Muscle layer of duodenum (tissue), 2 donors: ENCODE results near the gene ARID1B.

ENCODE experiments used
- H3K27ac ChIP-seq: one replicate; pipeline ENCODE4 v1.7.0; 2013; ENCODE audit warnings: mild to moderate bottlenecking, low read length
- H3K27me3 ChIP-seq: one replicate; pipeline ENCODE4 v1.7.0; 2013; ENCODE audit warnings: low read depth, mild to moderate bottlenecking, control low read depth, low read length
- H3K36me3 ChIP-seq, 2 donors: one replicate each; pipeline ENCODE4 v1.7.0; 2013; ENCODE audit warnings: low read length in 2 of 2, control low read depth in 1 of 2, mild to moderate bottlenecking in 1 of 2; ENCODE audit not compliant: insufficient read depth in 2 of 2, control insufficient read depth in 1 of 2
- H3K4me1 ChIP-seq, 2 donors: one replicate each; pipeline ENCODE4 v1.7.0; 2013; ENCODE audit warnings: low read length in 2 of 2, mild to moderate bottlenecking in 2 of 2, control low read depth in 1 of 2, moderate library complexity in 1 of 2; ENCODE audit not compliant: insufficient read depth in 2 of 2, control insufficient read depth in 1 of 2
- H3K4me3 ChIP-seq, 2 donors: one replicate each; pipeline ENCODE4 v1.7.0; 2013; ENCODE audit warnings: low read length in 2 of 2, low read depth in 1 of 2, mild to moderate bottlenecking in 1 of 2
- H3K9me3 ChIP-seq, 2 donors: one replicate each; pipeline ENCODE4 v1.7.0; 2013; ENCODE audit warnings: low read length in 2 of 2, control low read depth in 1 of 2, mild to moderate bottlenecking in 1 of 2; ENCODE audit not compliant: control insufficient read depth in 1 of 2
- donor health status: healthy.

The ARID1B gene

GRCh38 chr6:157203312-157203744 is 426.1 kb downstream of the ARID1B start:
- Histone ChIP-seq H3K36me3 (peaks cover 45 to 59% of the 10 kb centered on the region in 2 donors), H3K4me1 (peaks cover 0 to 11% of the 10 kb centered on the region in 2 donors), H3K27me3 (no peaks in the 10 kb centered on the region), H3K9me3 (no peaks in the 10 kb centered on the region), H3K27ac (no peak overlapping the region), H3K4me3 (no peak overlapping the region)

DNA sequence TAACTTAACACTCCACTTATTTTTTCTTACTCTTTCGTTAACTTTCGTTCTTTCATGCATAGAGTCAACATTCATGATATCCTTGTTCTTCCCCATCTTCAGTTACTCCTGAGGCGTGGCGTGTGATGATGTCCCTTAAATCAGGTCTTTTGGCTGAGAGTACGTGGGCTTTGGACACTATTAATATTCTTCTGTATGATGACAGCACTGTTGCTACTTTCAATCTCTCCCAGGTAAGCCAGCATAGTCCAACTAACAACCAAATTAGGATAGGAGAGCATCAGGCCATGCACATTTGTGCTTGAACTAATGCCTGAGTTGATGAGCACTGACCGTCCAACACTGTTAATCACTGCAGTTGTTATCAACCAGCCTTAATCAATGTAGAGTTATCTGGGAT is 426.6 kb downstream of the ARID1B start:
- no peak overlapping the region for H3K27ac ChIP-seq
- H3K27me3 ChIP-seq = no peaks in the 10 kb centered on the region
- no peaks in the 10 kb centered on the region for H3K9me3 ChIP-seq
- peaks cover 0 to 7% of the 10 kb centered on the region in 2 donors for H3K4me1 ChIP-seq
- H3K36me3 ChIP-seq = peaks cover 45 to 59% of the 10 kb centered on the region in 2 donors
- no peak overlapping the region for H3K4me3 ChIP-seq

- Histone ChIP-seq H3K4me3 (no peak overlapping the region), H3K36me3 (peaks cover 36 to 52% of the 10 kb centered on the region in 2 donors), H3K27ac (no peak overlapping the region), H3K27me3 (no peaks in the 10 kb centered on the region), H3K4me1 (peaks cover 0 to 5% of the 10 kb centered on the region in 2 donors), H3K9me3 (no peaks in the 10 kb centered on the region)
Measured at GRCh38 chr6:157205473-157206358, 428.5 kb downstream of the ARID1B start.

GRCh38 chr6:157206359-157206815 is 429.2 kb downstream of the ARID1B start:
- no peaks in the 10 kb centered on the region for H3K27me3 ChIP-seq
- peaks cover 0 to 5% of the 10 kb centered on the region in 2 donors for H3K4me1 ChIP-seq
- H3K4me3 ChIP-seq = no peak overlapping the region
- no peak overlapping the region for H3K27ac ChIP-seq
- no peaks in the 10 kb centered on the region for H3K9me3 ChIP-seq
- H3K36me3 ChIP-seq = peaks cover 30 to 45% of the 10 kb centered on the region in 2 donors

- Histone ChIP-seq H3K9me3 (no peaks in the 10 kb centered on the region), H3K4me3 (no peak overlapping the region), H3K27ac (no peak overlapping the region), H3K4me1 (peaks cover 0 to 5% of the 10 kb centered on the region in 2 donors), H3K36me3 (peaks cover 23 to 39% of the 10 kb centered on the region in 2 donors), H3K27me3 (no peaks in the 10 kb centered on the region)
Measured at GRCh38 chr6:157207521-157208076, 430.4 kb downstream of the ARID1B start.

DNA sequence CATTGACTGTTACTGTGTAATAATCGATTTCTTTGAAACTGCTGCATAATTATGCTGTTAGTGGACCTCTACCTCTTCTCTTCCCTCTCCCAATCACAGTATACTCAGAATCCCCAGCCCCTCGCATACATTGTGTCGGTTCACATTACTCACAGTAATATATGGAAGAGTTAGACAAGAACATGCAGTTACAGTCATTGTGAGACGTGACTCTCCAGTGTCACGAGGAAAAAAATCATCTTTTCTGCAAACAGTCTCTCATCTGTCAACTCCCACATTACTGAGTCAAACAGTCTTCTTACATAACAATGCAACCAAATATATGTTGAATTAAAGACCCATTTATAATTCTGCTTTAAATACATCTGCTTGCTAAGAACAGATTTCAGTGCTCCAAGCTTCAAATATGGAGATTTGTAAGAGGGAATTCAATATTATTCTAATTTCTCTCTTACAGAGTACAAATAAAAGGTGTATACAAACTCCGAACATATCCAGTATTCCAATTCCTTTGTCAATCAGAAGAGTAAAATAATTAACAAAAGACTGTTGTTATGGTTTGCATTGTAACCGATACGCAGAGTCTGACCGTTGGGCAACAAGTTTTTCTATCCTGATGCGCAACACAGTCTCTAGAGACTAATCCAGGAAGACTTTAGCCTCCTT is 432.8 kb downstream of the ARID1B start:
- no peaks in the 10 kb centered on the region for H3K27me3 ChIP-seq
- peaks cover 18 to 24% of the 10 kb centered on the region in 2 donors for H3K36me3 ChIP-seq
- no peaks in the 10 kb centered on the region for H3K4me1 ChIP-seq

DNA sequence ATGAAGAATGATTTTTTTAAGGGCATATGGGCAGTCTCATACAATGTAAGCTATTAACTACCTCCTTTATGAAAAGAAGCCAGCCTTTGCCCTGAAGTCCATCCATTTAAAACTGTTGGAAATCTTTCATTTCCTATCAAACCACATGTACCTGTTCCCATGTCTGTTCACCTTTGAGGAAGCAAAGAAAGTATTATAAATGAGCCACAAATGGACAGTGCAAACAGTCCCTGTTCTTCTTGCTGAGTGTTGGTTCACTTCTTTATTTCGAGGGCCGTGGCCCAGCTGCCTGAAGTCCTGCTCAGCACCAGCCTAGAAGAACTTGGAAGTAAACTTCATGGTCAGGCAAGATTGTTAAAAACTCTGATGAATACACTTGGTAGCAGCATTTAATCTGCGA is 433.8 kb downstream of the ARID1B start:
- H3K4me3 ChIP-seq = no peak overlapping the region
- H3K4me1 ChIP-seq = no peaks in the 10 kb centered on the region
- H3K36me3 ChIP-seq = peaks cover 14 to 21% of the 10 kb centered on the region in 2 donors
- H3K27me3 ChIP-seq = no peaks in the 10 kb centered on the region
- H3K27ac ChIP-seq = no peak overlapping the region
- no peaks in the 10 kb centered on the region for H3K9me3 ChIP-seq

More for the DNA sequence above, 432.8 kb downstream of the ARID1B start:
- H3K4me3 ChIP-seq = no peak overlapping the region
- H3K9me3 ChIP-seq = no peaks in the 10 kb centered on the region
- no peak overlapping the region for H3K27ac ChIP-seq

- no peak overlapping the region for H3K27ac ChIP-seq
Measured at GRCh38 chr6:157211603-157212455, 434.7 kb downstream of the ARID1B start.

GRCh38 chr6:157213426-157213825 is 436.2 kb downstream of the ARID1B start:
- Histone ChIP-seq H3K27me3 (no peaks in the 10 kb centered on the region), H3K4me1 (no peaks in the 10 kb centered on the region), H3K36me3 (peaks cover 0 to 3% of the 10 kb centered on the region in 2 donors), H3K4me3 (no peak overlapping the region), H3K9me3 (no peaks in the 10 kb centered on the region), H3K27ac (no peak overlapping the region)

More at GRCh38 chr6:157211603-157212455, 434.7 kb downstream of the ARID1B start:
- Histone ChIP-seq H3K36me3 (peaks cover 9 to 12% of the 10 kb centered on the region in 2 donors), H3K4me3 (no peak overlapping the region), H3K4me1 (no peaks in the 10 kb centered on the region), H3K27me3 (no peaks in the 10 kb centered on the region), H3K9me3 (no peaks in the 10 kb centered on the region)

DNA sequence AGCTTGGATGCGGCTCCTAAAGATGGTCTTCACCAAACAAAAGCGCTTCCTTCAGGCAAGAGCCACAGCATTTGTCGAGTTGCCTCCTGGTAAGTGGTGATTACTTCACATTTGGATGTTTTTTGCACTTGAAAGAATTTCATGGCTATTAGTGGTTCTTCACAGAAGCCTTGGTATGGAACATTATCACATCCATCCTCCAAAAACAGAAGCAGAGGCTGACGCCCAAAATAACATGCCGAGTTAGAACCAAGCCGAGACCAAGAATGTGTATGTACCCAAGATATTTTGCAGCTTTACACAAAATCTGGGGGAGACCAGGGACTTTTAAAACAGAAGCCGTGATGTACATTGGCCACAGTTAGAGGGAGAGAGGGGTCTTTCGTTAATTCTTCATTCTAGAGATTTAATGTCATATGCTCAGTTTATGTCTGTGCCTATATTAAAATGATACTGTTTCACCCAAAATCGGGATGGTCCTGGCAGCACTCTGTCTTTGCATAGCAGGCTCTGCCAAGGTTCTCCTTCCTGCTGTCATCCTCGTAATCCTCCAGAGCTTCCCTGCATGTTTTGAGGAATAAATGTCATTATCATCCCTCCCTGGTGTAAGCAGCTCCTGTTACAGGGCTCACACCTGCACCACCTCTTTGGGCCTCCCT is 436.9 kb downstream of the ARID1B start:
- Histone ChIP-seq H3K27ac (no peak overlapping the region), H3K4me1 (no peaks in the 10 kb centered on the region), H3K36me3 (peaks cover 0 to 3% of the 10 kb centered on the region in 2 donors), H3K9me3 (no peaks in the 10 kb centered on the region), H3K27me3 (no peaks in the 10 kb centered on the region), H3K4me3 (no peak overlapping the region)
